GM21423 (cell line): ENCODE data around the gene ZNF311.
"Not testable (repeated sequence)": the region's sequence is repeated elsewhere in the genome, so short reads cannot be mapped to it uniquely, and the experiment has no call there.

Source experiments
- ATAC-seq: cut with Tn5 transposase; IDR thresholded peaks from one replicate; pipeline ENCODE4 v1.9.1; 2021; ENCODE audit warnings: mild to moderate bottlenecking, moderate library complexity; ENCODE audit not compliant: unreplicated experiment

The ZNF311 gene

GRCh38 chr6:28983838-28984237 is 21.3 kb downstream of the ZNF311 start:
- ATAC-seq = no peak

- ATAC-seq = no peak
Measured at GRCh38 chr6:28982476-28983266, 22.4 kb downstream of the ZNF311 start.

DNA sequence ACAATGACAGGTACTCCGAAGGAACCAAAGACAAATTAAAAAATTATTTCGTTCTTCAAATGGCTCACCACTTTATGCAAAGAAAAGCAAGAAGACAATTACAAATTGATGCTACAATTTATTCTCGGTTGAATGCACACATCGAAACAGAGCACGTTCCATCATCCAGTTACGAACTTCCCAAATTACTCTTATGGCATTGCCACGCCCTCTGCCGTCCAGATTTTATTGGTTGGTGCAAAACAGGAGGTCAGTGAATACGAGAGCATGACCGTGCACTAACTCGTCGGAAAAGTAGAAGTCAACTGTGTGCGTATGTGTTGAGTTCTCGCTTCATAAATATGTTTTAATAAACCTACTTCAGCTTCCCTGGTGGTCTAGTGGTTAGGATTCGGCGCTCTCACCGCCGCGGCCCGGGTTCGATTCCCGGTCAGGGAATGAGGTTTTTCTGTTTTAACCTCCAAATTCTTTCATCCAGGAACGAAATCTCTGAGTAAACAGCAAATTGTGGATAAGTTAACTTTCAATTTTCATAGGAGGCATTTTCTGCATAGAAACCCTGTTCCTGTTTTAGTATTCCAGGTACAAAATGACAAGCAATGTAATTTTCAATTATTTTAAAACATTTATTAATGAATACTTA is 23.2 kb downstream of the ZNF311 start:
- ATAC-seq = peak; percentile 62

GRCh38 chr6:28981431-28981832 is 23.7 kb downstream of the ZNF311 start:
- no peak for ATAC-seq

DNA sequence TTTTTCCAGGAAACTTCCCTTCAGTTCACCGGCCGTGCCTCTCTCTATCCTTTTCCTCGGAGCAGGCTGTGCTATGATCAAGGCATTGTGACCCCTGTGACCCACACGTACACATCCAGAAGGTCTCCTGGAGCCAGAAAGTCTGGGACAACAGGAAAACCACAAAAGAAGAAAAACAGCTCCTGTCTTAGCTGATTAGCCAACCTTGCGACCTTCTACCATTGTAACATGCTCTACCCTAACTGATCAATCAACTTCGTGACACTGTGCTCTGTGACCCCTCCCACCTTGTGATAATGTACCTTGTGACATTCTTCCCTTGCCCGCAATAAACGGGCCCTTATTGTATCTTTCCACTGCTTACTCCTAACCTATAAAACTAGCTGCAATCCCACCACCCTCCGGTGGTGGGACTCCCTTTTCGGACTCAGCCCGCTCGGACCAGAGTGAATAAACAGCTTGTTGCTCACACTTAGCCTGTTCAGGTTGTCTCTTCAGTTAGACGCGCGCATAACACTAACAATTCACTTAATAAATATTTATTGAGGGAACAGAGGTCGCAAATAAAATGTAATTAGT is 24.2 kb downstream of the ZNF311 start:
- ATAC-seq = no peak

DNA sequence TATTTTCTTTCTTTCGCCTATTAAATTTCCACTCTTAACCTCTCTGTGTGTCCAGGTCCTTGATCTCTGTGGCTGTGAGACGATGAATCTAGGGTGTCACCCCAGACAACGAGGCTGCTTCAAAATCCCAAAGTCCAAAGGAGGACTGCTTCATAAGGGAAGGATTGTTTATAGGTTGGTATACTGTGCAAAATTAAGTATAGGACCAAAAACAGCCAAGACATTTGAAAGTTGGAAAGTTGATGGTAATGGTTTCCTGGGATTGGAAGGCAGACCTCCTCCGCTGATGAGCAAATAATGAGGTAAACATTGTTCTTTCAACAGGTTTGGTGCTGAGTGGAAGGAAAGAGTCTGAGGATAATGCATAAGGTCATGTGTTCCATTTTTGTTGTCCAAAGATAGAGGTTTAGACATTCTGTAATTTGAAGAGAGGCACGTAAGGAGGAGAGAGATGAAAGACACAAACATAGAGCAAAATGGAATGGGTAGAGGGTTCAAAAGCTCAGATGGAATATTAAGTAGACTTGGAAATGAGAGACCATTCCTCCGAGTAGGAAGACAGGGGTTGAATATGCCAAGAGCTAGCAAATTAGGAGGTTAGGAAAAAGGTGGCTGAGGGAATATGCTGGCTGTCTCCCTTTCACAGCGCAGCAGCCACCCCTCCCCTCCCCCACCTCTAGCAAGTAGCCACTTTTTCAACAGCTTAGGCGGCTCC is 24.8 kb downstream of the ZNF311 start:
- ATAC-seq = no peak

- no peak for ATAC-seq
Measured at GRCh38 chr6:28979679-28980078, 25.4 kb downstream of the ZNF311 start.

DNA sequence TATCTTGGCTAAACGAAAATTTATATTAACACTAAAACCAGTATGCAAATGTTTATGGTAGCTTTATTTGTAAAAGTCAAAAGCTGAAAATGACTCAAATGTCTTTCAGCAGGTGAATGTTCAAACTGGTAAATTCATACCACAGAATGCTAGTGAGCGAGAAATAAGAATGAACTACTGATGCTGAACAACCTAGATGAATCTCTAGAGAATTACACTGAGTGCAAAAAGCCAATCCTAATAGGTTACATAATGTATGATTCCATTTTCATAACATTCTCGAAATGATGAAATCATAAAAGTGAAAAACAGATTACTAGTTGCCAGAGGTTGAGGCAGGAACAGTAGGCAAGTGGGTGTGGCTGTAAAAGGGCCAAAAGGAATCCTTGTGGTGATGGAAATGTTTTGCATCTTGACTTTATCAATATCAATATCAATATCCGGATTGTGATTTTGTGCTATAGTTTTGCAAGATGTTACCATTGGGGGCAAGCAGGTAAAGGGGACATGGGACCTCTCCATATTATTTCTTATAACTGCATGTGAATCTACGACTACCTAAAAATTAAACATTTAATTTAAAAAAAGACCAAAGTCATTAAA is 26.1 kb downstream of the ZNF311 start:
- ATAC-seq = no peak

DNA sequence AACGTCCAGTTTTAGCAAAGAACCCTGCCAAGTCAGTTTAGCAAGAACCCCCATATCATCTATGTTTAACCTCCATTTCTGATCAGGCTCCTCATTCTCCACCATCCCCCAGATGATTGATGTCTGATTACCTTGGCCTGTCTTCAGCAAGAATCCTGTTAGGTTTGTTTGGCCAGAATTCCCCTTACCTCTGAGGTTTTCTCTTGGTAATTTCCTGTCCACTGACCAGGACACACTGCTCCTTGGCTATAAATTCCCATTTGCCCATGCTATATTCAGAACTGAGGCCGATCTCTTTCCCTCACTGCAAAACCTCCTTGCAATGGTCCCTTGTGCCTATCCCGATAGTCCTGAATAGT is 27.0 kb downstream of the ZNF311 start:
- no peak for ATAC-seq

DNA sequence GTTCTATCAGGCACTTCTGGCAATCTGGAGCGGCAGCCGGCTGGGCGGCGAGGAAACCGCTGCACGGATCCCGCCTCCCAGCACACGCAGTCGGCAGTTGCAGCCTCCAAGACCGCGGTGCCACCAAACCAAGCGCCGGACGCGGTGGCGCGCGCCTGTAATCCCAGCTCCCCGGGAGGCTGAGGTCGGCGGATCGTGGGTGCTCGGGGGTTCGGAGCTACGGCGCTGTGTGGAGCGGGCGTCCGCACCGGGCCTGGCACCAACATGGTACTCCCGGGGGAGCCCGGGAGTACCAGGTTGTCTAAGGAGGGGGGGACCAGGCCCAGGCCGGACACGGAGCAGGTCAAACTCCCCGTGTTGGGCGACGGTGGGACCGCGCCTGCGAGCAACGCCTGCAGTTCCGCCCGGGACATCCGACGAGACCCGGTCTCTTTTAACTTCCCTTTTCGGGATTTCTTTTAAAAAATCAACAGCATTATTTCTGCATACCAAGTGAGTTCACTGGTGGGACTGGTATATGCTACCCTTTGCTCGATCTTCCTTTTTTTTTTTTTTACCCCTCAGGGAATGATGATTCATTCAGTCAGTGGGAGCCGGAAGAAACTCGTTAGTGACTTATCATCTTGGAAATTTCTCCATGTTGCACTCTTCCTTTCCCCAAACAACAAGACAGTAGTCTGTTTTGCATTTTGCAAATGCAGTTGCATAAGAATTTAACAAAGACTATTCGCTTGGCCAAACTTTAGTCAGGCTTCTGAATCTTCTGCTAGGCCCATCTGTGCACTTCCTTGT is 27.6 kb downstream of the ZNF311 start:
- ATAC-seq = no peak

GRCh38 chr6:28976677-28977076 is 28.4 kb downstream of the ZNF311 start:
- no peak for ATAC-seq

- ATAC-seq = no peak
Measured at GRCh38 chr6:28974505-28974904, 30.6 kb downstream of the ZNF311 start.

GRCh38 chr6:28970056-28970455 is 35.1 kb downstream of the ZNF311 start:
- ATAC-seq = not testable (repeated sequence)

GRCh38 chr6:28969129-28969528 is 36.0 kb downstream of the ZNF311 start:
- no peak for ATAC-seq

DNA sequence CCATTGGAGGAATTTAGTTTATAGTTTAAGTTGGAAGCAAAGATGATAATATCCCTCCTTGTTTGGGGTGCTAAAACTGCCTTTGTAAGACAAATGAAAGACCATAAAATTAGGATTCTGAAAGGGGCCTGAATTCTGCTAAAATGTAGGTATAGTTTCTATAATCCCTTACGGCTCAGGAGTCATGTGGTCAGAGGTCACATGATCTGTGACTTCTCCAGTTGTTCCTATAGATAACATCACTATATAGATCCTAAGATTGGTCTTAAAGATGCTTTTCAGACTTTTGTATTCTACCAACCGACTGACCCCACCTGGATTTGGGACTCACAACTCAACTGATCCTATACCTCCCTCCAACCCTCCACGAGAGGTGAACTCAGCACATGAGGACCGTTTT is 36.6 kb downstream of the ZNF311 start:
- no peak for ATAC-seq

GRCh38 chr6:28965706-28966105 is 39.4 kb downstream of the ZNF311 start:
- no peak for ATAC-seq

- ATAC-seq = no peak
Measured at GRCh38 chr6:28960846-28961500, 44.1 kb downstream of the ZNF311 start.

GRCh38 chr6:28958561-28959243 is 46.4 kb downstream of the ZNF311 start:
- ATAC-seq = not testable (repeated sequence)

GRCh38 chr6:28957795-28958314 is 47.3 kb downstream of the ZNF311 start:
- not testable (repeated sequence) for ATAC-seq
